GOT3 (cell line): ENCODE measurements around the gene MAPKAP1.

ENCODE experiments used
- DNase-seq: peaks from one replicate; lab custom pipeline; 2025; ENCODE audit warnings: mixed read lengths; lab: John Stamatoyannopoulos, UW

The MAPKAP1 gene

DNA sequence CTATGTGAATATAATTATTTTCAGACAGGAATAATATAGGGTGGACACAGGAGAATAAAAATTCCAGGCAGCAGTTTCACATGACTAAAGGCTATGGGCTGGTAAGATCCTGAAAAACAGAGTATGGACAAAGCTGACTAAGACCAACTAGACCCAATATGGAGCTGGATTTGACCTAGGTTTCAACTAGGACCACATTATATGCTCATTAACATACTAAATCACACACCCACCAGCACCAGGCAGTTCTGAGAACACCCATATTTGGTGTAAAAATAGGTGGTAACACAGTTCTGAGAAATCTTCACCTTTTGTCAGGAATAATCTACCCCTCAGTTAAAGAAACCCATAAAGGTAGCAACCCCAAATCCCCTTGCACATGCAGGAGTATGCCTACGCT is 64.7 kb downstream of the MAPKAP1 start:
- DNase-seq: no peak

DNA sequence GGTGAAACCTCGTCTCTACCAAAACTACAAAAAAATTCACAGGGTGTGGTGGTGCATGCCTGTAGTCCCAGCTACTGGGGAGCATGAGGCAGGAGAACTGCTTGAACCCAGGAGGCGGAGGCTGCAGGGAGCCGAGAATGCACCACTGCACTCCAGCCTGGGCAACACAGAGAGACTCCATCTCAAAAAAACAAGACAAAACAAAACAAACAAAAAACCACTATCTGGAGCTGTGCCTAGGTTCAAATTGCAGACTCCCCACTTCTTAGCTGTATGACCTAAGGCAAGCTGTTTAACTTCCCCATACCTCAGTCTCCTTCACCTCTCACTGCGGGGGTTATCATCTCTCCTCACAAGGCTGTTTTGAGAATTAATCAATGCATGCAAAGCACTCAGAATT is 68.0 kb downstream of the MAPKAP1 start:
- no peak for DNase-seq

DNA sequence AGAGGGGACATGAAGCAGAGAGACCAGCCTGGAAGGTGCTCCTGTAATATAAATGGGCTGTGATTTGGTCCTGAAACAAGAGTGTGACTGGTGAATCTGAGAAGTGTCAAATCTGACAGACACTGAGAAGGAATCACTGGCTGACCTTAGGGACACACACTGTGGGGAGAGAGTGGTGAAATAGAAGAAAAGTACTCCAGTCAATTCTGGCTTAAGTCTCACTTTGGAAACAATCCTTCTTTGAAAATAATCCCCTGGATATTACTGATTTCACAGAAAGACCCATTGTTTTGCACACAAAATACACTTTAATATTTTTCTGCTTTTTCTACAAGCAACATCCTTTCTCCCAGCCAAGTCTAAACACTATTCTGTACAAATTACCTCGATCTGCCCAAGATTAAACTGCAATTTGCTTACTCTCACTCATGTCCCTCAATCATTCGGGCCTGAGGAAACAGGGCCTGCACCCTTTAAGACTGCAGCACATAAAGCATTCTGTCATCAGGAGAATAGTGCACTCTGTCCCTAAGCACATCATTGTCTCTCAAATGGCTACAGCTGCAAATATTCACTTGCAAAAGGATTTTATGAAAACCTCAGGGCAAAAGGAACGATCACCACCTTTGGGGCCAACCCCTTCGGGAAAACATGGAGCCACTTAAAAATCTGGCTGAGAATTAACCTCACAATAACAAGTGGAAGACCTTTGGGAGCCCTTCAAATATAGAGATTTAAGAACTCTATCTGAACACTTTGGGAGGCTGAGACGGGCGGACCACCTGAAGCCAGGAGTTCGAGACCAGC is 68.6 kb downstream of the MAPKAP1 start:
- no peak for DNase-seq

DNA sequence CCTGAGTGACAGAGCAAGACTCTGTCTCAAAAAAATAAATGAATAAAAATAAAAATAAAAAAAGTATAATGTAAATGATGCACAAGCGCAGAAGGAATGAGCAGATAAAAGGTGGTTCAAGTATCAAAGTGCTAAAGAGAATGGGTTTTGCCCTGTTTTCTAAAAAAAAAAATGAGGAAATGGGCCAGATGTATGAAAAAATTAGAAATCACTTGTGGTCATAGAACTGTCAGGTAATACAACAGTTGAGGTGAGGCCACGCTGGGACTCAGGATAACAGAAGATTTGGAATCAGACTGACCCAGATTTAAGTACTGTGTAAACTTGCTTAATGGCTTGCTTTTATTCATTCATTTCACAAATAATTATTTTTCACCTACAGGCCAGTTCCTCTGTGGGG is 69.8 kb downstream of the MAPKAP1 start:
- DNase-seq: no peak

DNA sequence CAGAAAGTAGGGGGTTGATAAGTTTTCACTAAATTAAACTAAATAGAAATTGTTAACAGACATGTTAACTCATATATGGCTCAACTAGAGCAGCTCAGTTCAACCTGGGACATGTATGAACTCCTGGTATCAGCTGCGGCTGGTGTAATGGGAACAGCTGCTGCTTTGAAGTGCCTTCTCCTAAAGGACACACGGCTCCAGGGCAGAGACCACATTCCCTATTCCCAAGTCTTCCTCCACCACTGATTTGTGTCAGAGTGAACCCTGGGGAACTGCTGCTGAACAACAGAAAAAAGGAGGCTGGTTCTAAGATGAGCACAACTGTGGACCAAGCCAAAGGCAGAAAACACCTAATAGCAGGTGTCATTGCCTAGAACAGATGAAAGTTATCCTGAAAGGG is 71.1 kb downstream of the MAPKAP1 start:
- DNase-seq: no peak

DNA sequence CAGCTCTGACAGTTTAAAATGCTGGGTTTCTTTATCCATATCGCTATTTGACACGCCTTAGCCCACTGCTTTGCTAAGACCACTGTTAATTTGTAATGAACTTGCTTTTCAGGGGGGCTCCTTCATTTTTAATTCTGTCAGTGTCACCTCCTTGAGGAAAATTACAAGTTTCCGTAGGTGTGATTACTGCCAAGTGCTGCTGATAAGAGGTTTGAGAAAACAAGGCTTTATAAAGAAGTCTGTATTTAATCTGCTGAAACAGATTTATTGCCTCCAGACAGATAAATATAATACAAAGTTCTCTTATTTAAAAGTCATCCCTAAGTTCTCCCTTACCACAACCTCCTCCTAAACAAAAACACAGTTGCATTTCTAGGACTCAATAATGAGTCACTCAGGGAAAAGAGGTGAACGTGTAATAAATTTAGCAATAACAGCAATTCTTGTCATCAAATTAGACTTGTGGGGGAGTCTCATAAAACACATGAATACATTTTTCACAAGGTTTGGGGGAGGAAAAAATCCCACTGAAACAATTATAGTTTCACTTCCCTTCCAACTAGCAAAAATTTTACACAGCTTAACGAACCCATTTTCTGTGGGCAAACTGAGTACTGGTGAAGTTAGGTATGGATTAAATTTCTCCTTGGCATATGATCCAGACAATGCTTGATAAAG is 72.8 kb downstream of the MAPKAP1 start:
- no peak for DNase-seq

DNA sequence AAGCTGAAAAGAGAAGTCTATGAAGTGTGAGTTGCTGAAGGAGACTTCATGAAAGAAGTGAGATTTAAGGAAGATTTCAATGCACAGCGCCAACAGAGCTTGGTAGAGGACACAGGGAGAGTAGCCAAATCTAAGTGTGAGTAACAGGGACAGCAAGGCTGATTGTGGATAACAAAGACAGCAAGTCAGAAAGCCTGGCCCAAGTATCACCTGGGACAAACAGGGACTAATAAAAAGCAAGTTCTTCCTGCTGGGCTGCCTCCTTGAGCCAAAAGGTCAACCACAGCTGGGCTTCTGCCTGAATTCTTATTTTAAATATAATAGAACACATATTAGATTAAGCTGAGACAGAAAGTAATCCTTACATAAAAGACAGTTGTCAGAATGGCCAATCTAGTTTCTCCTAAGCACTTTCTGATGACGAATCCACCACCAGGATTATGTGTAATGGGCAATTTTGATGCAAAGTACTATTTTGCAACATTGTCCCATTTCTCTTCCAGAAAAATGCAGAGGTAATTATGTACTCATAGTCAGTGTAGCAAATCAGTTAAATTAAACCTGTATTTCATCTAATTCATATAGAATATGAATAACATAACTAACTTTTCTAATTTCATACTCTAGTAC is 73.8 kb downstream of the MAPKAP1 start:
- no peak for DNase-seq

DNA sequence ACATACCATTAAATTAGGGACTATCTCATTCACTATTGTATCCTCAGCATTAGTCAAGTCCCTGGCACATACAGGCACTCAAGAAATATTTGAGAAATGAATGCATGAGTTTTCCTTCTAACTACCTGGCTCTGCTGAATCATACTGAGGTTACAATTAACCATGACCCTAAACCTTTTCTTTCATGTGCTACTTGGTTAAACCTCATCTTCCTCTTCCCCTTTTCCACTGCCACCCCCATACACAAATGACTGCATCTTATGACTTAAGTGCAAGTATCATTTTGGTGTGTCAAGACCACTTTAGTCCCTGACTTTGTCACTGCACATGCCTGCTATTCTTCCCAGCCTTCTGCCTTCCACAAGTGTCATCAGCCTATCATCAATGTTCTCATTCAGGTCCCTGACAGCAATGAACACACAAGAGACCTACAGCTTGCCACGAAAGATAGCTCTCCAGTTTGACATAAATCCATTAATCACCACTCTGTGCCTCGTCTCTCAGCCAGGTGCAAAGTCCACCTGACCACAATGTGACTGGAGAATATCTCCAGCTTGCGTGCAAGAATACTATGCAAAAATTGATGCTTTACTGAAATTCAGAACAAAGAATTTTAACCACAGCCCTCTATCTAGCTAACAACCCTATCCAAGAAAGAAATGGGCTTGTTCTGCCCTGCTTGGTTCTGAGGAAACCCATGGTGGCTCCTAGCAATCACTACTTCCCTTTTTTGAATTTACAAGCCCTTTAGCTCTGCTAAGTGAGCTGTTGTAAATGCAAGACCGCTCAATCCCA is 74.5 kb downstream of the MAPKAP1 start:
- no peak for DNase-seq

DNA sequence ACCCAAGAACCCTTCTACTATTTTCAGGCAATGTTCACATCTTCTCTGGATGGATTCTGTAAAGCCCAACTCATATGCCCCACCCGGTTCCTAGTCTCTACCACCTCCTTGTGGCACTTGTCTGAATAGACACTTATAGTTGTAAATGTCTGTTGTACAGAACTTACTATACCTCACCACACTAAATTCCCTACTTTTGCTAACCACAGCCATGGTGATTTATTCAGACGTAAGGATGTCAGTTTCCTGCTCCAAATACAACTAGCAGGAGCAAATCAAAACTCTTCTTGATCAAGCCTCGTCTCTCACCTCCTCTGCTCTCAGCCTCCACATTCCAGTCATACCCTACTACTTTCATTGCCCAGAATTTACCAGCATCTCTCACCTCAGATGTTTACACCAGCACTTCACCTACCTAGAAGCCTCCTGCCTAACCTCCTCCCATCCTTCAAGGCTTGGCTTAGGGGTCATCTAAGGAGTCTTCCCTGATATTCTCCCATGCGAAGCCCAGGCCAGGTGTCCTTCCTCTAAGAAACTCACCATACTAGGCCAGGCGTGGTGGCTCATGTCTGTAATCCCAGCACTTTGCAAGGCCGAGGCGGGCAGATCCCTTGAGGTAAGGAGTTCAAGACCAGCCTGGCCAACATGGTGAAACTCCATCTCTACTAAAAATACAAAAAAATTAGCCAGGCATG is 75.5 kb downstream of the MAPKAP1 start:
- no peak for DNase-seq

DNA sequence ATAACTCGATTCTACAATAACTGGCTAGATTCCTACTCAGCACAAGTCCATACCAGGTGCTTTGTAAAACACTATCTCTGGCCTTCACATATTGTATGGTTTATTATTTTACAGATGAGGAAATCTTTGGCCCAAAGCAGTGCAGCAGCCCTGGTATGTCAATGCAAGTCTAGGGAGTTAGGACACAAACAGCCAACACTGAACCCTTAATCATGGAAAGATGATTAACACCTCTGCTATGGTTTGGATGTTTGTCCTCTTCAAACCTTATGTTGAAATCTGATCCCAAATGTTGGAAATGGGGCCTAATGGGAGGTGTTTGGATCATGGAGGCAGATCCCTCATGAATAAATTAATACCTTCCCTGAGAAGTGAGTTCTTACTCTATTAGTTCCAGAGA is 76.6 kb downstream of the MAPKAP1 start:
- DNase-seq: no peak

DNA sequence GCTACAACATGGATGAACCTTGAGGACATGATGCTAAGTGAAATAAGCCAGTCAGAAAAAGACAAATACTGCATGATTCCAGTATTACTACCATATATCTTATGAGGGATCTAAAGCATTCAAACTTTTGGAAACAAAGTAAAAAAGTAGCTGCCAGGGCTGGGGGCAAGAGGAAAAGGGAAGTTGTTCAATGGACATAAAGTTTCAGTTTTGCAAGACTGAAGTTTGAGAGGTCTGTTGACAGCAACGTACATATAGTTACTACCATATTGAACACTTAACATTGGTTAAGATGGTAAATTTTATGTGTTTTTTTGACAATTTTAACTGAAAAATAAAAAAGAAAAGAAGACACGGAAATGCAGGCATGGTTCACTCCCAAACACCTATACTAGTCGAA is 77.6 kb downstream of the MAPKAP1 start:
- no peak for DNase-seq

DNA sequence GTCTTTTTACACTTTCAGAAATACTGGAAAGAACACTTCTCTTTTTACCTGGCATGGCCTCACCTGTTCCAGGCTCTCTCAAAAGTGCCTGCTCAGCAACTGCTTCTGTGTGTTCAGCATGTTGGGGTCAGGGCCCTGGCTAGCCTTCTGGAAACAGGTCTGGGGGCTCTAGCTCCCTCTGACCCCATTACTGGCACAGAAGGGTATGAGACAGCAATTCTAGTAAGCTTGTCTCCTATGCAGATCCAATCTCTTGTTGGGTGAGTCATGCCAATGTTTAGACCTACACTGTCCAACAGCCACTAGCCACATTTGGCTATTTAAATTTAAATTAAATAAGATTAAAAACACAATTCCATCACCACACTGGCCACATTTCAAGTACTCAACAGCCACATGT is 80.8 kb downstream of the MAPKAP1 start:
- DNase-seq: no peak

DNA sequence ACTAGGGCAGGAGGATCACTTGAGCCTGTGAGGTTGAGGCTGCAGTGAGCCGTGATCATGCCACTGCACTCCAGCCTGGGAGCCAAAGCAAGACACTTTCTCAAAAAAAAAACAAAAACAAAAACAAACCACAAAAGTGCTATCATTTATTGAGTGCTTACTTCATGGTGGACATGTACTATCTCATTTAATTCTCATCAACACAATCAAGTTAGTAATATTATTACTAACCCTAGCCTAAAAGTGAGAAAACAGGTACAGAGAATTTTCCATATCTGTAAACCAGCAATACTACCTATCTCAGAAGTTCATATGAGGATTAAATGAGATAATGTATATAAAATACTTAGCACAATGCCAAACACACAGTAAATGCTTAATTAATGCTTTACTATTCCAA is 85.8 kb downstream of the MAPKAP1 start:
- DNase-seq: no peak

DNA sequence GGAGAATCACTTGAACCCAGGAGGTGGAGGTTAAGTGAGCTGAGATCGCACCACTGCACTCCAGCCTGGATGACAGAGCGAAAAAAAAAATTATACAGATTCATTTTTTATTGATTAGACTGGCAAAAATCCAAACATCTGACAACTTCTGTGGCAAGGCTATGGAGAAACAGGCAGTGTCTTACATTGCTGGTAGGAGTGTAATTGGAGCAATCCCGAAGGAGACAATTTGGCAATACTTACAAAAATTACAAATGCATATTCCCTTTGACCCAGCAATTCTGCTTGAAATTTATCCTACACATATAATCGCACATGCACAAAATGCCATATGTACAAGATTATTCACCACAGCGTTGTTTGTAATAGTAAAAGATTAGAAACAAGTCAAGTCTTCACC is 86.8 kb downstream of the MAPKAP1 start:
- DNase-seq: no peak

DNA sequence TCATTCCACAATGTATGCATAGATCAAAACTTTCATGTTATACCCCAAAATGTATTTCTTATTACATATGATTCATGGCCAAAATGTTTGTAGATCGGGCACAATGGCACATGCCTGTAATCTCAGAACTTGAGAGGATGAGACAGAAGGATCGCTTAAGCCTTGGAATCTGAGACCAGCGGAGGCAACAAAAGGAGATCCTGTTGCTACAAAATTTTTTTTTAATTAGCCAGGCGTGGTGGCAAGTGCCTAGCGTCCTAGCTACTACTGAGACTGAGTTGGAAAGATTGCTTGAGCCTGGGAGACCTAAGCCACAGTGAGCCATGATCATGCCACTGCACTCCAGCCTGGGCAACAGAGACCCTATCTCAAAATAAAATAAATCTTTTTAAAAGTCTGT is 89.9 kb downstream of the MAPKAP1 start:
- DNase-seq: no peak

DNA sequence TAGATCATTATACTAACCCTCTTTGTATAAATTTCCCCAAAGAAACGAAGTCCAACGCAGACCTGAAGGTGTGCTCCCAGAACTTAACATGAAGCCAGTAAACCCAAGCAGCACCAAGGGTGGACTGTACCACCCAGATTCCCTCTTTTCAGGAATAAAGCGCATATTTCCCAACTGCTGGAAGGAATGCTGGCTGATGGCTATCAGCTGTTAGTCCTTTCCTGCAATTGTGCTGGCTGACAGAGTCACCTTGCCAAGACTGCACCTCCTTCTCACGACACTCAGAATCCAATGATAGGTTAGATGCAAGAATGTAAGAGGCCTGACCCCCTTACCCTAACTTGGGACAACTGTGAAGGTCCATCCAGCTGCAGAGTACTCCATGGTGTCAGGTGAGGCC is 93.9 kb downstream of the MAPKAP1 start:
- no peak for DNase-seq

DNA sequence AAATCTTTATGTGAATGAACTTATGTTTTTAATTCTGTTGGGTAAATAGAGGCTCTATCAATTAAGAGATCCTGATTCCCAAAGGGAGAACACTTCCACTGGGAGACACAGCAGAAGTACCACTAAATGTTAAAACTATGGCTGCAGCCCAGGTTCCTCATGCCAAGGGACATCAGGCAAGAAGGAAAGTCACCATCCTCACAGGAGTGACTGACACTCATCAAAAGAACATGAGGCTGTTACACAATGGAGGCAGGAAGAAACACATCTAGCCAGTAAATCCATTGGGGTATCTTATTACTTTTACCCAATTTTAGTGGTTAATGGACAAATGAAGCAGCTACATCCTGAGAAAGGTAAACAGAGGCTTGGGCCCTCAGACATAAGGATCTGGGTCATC is 94.4 kb downstream of the MAPKAP1 start:
- DNase-seq: no peak

DNA sequence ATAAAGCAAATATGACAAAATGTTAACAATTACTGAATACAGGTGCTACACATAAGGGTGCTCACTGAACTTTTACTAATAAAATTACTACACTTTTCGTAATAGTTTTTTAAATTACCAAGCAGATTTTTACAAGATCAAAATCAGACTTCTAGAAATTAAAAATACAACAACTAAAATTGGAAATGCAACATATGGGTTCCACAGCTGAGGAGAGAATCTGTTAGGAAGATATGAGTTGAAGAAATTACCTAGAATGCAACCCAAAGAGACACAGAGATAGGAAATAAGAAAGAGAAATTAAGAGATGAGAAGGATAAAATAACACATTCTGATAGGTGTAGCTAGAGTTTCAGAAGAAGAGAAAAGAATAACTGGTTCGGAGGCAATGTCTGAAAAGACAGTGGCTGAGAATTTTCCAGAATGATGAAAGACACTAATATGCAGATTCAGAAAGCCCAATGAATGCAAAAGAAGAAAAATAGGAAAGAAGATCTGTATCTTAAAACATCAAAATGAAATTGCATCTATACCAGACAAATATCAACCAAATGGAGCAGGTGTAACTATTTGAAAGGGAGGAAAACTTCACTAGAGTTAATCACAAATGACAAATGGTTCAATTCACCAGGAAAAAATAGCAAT is 95.8 kb downstream of the MAPKAP1 start:
- no peak for DNase-seq

DNA sequence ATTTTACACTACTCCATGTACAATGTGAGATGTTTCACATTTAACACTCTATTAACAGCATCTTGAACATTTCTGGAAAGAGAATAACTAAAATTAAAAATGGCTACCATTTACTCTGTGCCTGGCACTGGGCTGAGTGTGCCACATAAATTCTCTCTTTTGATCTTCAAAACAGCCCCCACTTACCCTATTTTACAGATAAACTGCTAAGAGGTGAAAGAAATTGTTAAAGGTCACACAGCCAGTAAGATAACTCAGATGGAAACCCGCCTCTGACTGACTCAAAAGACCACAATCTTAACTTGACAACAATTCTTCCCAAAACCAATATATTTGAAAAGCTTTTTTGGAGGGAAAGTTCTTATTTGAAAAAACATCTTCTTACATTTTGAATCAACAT is 97.3 kb downstream of the MAPKAP1 start:
- DNase-seq: no peak

DNA sequence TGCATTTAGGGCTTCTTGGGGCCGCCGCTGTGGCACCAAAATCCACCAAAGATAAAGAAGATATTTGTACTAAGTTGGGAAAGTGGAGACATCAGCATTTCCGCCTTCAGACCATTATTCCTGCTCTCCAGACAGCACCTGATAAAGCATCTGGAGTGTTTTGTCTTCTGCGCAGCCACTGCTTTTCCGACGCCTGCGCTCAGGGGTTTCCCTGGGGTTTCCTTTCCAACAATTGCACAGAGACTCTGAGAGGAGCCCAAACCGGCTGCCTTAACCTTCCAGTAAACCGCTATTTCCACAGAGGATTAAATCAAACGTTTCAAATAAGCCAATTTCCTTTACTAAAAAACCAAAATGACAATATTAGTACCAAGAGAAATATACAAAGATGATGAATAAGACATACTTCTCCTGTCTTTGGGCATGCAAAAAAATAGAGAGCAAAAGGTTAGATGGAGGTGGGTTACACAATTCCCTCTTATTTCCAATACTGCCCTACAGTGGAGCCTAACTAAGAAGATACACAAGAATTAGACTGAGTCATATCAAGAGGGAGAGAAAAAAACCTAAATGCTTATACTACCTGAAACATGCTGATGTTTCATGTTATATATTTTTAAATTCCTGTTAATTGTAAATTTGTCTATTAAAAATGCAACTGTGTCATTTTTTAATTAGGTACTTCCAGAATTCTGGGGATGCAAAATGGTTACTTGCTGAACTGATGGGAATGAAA is 98.4 kb downstream of the MAPKAP1 start:
- no peak for DNase-seq

DNA sequence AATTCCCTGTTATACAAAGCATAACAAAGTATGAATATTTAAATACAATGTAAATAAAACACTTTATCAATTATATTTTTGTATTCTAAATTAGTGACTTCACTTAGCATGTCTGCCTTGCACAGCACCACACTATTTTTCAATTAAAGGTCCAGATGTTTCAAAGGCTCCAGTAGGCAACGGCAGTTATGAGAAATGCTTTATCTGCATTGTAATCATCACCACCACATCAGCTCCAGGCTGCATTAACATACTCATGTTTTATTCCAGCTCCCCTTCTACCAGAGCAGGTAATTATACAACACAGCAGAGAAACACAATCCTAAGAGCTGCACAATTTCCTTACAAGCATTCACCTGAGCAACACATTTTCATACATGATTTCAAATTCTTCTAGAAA is 102.8 kb downstream of the MAPKAP1 start:
- DNase-seq: no peak
